ENCODE data around the gene PRM3.

PRM3 gene

DNA sequence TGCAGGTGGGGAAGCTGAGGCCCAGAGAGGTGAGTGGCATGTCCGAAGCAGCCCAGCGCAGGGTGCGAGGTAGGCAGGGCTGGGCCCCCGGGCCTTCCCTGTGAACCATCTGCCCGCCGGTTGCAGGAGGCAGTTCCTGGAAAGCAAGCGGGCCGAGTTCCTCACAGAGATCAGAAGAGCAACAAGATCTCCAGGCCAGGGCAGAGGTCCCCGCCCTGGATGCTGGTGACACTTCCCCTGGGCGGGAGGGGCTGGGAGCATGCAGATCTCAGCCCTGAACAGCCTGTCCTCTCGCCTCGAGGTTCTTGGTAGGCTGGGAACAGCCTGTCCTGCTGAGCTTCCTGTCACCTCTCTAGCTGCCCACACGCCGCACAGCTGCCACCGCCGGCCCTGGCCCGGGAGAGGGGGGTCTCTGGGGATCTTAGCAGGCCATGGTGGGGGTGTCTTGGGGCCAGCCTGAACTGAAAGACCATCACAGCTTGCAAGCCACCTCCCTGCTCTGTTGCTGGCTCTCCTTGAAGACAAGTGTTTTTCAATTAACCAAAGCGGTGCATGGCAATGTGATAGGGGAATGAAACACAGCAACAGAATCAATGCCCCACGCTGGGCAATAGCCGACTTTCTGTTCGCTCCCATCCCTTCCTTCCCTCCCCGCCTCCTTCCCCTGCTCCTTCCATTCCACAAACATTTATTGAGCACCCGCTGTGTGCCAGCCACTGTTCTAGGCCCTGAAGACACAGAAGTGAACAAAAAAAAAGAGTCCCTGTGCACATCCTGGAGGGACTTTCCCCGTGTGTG is 49.1 kb downstream of the PRM3 start:
- DNase-seq (ENCODE audit: low spot score), result no peak
